Body of pancreas (tissue), 4 donors: ENCODE data around the gene LCN6.

Experiments used
- CTCF ChIP-seq, 7 experiments: fragments of 450-650 bp in 4 of 7; fragments of 200-600 bp in 3 of 7; sonication (generic) in 3 of 7; IDR thresholded peaks; one replicate each; pipeline ENCODE4 v1.5.1; 2016 to 2019; ENCODE audit warnings: antibody characterized with exemption in 7 of 7
- POLR2A ChIP-seq, 3 donors: fragments of 450-650 bp; IDR thresholded peaks; one replicate each; pipeline ENCODE4 v1.6.1; 2016; ENCODE audit warnings: antibody characterized with exemption in 3 of 3, mild to moderate bottlenecking in 2 of 3

- no peak for TF ChIP-seq CTCF (IDR thresholded peaks at IDR 0.05)
- TF ChIP-seq POLR2A (IDR thresholded peaks at IDR 0.05), result no peak
Measured at GRCh38 chr9:136695955-136696354, 52.4 kb downstream of the LCN6 start.
